Putamen (tissue), 1 donor: ENCODE data around the gene SEC24B.
A peak's percentile ranks its signal among the peaks of the same experiment; 100 is the strongest.
"Not testable (repeated sequence)": the region's sequence is repeated elsewhere in the genome, so short reads cannot be mapped to it uniquely, and the experiment has no call there.

ENCODE experiments used
- DNase-seq: peaks from one replicate; pipeline ENCODE4 v3.0.0-alpha.2; 2016; ENCODE audit warnings: low spot score

Gene SEC24B

DNA sequence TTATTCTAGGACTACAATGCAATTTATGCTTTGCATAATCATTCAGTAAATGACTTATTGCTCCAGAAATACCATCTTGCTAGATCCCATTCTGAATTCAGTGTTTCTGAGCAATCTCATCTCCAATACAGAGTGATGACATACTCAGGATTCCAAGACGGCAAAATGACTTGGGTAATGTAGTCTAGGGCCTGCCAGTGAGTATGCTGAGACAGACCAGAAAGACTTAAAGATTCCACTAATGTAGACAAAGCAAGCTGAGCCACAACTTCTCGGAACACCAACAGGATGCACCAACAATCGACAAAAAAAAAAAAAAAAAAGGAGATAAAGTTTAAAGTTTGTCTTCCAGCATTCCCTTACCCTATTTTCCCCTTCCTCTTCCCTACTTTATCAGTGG, 919 bp upstream of the SEC24B start:
- no peak for DNase-seq

DNA sequence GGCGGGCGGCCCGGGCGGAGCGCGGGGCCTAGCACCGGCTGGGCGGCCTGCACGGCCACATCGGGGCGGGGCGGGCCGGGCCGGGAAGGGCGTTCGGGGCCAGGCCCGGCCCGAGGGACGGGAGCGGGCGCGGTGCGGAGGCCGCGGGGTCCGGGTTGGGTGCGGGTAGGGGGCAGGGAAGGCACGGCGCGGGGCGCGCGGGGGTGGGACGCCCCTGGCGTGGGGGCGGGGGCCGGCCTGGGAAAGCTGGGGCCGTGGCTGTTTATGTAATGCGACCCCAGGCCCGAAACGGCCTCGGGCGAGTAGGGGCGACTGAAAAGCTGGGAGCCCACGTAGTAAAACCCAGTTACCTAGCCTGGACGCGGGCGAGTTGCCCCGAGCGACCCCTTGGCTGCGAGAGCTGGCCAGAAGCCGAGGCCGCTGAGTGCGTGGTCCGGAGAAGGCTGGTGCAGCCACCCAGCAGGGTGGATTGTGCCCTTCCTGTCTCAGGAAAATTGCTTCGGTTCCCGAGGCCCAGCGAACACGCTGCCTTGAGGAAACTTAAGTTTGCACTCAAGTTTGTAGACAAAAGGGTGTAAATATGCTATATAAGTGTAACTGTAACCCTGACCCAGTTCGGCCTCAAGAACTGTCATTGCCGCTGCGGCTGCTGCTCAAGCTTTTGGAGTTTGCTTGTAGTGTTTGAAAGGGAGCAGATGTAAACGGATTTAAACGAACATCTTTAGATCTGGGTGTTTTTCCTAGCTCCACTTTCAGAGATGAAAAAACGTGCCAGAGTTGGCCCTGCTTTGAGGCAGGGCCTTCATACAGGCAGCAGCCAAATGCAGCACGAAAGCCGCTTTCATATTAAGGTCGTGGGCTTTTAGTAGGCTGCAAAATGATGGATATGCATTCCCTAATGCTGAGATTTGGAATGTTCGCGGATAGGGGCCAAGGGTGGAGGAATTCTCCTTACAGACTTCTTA, 674 bp downstream of the SEC24B start:
- DNase-seq, result no peak

DNA sequence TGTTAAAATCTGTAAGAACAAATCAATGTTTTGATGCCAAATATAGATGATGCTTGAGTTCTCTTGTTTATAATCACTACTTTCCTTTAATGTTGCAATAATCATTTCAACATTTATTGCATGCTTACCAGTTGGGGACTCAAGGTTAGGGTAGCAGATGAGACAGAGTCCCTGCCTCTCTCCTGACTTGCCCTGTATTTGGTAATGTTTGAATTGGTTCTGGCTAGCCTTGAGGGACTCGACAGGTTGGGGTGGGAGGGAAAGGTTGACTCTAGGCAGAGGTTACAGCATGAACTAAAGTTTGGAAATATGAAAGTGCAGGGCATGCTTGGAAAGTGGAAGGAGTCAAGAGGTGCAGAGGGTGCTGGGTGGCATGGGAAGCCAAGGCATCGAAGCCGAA, 2.0 kb downstream of the SEC24B start:
- no peak for DNase-seq

DNA sequence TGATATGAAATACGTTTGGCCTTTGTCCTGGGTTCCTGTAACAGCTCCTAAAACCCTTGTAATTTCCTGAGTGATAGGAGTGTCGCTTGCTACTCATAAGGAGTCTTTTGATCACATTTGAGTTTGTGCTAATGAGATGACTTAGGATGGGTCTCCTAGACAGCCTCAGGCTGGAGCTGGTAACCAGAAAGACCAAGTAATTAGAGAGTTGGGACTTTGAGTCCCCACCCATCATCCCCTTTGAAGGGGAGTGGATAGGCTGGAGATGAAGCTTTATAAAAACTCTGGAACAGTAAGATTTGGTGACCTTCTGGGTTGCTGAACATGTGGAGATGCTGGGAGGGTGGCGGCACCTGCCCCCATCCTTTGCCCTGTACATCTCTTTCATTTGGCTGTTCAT, 2.9 kb downstream of the SEC24B start:
- DNase-seq, result no peak

DNA sequence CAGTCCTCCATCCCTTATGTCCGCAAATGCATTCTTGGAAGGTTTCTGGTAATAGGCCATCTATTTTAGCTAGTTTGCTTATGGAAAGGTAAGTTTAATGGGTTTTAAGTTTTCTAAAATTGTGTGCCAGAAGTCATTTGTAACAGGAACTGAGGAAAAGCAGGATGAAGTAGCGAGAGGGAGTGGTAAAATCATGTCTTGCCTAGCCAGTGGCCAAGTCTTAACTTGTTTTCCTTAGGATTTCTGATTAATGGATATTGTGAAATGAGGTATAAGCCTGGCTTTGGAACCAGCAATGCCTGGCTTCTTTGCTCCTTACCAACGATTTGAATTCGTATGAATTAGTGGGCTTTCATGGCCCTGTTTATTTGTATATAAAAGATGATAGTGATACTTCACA, 7.3 kb downstream of the SEC24B start:
- no peak for DNase-seq

DNA sequence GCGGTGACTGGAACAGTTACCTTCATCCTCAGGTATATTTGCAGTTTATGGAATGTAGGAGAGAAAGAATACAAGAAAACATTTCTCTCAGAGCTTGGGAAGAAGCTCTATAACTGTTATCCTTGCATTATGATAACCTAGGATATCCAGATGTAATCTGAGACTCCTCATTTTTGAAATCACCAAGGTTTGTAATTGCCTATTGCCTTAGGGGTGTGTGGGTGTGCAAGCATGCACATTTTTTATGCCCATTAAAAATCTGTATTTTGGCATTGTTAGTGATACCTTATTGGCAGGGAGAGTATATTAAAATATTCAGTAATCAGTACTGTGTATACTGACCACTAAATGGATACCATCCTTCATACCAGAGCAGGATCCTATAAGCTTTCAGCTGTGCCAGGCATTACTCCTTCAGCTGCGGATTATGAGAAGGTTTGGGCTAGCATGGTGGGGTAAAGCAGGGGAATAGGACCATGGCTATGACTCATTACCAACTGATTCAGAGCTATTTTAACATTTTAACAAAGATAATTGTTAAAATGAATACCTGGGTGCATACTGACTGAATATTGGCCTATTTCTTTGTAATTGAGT, 8.3 kb downstream of the SEC24B start:
- no peak for DNase-seq

DNA sequence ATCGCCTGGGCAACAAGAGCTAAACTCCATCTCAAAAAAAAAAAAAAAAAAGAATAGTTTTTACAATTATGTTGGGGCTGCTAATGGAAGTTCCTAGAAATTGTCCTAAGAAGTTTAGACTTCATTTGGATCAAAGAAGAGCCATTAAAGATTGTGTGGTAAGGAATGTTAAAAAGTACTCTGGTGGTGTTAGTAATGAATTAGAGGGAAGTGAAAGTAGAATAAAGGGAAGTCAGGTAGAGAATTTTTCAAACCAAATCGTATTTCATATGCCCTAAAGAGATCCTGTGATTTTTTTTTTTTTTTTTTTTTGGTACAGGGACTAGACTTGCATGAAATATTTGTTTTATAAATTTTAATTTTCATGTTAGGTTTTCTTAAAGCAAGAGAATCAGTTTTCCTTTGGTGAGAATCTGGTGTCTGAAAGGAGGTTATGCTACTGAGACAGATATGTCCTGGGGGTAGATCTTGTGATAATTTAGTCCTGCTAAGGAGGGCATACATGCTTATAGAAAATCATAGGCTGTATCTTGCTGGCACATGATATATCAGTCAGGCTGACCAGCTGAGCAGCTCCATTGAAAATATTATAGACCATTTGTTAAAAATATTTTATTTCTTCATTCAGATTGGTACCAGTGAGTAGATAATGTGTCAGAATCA, 10.7 kb downstream of the SEC24B start:
- no peak for DNase-seq

DNA sequence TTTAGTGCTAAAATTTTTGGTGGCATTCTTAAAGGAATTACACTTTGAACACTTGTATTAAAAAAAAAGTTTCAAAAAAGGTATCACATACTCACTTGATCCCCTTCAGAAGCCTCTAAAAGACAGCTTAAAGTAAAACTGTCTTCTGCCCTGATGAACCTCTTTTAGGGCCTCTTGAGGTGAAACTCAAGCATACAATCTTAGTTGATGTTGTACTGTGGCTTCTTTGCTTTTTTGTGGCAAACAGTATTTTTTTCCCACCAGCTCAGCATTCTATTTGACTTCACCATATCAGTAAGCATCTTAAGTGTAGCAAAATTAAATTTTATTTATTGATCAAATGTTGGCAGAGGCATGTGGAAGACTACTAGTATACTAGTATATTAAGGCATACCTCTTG, 13.7 kb downstream of the SEC24B start:
- DNase-seq, result no peak

DNA sequence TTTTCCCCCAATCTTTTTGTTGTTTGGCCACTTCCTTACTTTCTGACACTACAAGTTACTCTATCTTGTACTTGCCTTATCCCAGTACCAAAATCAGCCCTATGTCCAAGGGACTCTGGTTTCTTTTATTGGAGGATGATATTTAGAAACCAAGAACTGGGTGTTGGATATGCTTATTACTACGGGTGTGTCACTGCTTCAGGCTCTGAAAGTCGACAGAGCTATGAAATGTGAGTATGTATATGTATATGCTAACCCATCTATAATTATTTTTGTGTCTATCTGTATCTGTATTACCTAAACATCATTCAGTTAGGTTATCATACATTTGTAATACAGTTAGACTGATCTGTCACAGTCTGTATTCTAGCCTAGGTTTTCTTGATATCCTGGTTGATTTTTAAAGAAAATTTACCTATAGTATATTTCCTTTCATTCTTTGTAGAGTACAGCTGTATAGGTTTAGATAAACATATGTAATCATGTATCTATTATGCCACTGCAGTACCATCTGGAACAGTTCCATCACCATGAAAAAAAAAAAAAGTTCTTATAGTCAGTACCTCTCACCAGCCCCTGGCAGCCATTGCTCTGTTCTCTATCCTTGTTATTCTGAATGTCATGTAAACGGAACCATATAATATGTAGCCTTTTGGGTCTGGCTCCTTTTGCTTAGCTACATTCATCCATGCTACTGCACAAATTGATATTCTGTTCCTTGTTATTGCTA, 18.1 kb downstream of the SEC24B start:
- no peak for DNase-seq

DNA sequence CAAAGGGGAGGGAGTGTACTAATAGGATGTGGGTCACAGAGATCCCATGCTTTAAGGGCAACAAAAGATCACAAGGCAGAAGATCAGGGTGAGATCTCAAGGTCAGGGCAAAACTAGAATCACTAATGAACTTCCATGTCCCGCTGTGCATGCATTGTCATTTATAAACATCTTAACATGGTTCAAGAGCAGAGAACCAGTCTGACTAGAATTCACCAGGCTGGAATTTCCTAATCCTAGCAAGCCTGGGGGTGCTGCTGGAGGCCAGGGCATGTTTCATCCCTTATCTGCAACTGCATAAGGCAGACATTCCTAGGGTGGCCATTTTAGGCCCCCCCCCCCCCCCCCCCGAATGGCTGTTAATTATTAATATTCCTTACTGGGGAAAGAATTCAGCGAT, 19.5 kb downstream of the SEC24B start:
- not testable (repeated sequence) for DNase-seq

DNA sequence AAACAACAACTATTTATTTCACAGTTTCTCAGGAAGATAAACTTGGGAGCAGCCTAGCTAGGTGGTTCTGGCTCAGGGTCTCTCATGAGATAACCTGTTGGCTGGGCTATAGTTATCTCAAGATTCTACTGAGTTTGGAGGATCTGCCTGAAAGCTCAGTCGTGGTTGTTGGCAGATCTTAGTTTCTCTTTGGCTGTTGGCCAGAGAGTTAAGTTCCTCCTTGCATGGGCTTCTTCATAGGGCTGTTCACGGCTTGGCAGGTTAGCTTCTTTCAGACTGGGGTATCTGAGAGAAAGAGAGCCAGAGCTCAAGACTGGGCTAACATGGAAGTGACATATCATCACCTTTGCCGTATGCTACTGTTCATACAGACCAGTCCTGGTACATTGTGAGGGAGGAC, 28.7 kb downstream of the SEC24B start:
- no peak for DNase-seq

DNA sequence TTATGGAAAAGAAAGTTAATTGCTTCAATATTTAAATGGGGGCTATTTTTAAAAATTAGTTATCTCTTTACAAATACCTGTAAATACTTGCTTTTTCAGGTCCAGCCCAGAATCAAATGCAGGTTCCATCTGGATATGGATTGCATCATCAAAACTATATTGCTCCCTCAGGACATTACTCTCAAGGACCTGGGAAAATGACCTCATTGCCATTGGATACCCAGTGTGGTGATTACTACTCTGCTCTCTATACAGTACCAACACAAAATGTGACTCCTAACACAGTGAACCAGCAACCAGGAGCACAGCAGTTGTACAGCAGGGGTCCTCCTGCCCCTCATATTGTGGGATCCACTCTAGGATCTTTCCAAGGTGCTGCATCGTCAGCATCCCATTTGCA, 29.2 kb downstream of the SEC24B start:
- no peak for DNase-seq

DNA sequence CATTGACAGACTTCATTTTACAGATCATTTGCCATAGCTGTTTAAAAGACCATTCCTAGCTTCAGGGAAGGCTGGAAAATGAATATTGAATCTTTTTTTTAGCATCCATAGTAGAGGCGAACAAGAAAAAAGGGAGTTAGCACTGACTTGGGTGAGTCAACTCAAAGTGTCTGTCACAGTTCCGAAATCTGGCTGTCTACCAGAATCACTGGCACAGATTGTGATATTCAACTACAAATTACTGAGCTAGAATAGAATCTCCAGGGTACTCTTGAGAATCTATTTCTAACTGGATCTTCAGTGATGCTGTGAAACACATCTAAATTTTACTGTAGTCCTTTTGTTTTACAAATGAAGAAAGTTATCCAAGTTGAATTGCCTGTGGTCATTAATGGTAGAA, 31.5 kb downstream of the SEC24B start:
- peak; percentile 63 for DNase-seq

DNA sequence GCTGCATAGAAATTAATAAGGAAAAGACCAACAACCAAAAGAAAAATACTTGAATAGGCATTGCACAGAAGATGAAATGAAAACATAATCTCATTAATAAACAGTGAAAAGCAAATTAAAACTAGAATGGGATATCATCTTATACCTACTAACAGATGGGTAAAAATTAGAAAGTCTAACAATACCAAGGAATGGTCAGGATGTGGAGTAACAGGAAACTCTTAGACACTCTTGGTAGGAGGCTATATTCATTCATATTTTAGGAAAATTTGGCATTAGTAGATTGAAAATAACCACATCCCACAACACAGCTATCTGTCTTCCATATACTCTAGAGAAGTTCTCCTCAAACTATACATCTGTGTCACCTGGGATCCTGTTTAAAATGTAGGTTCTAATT, 36.3 kb downstream of the SEC24B start:
- DNase-seq, result no peak

DNA sequence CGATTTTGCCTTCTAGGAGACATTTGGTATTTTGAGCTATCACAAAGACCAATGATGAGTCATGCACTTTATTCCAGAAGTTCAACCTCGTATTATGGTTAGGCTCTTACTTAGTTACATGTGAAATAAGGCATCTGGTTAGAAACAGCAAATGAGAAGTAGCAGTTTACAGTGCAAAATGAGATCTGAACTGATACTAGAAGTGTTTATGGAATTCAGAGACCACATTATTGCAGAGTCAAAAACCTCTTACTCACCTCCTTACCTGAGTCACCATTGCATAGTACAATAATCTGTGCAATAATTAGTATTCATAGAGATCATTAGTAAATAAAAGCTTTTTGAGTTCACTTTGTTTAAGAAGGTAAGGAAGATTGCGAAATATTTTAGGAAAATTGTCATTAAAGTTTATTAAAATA, 38.7 kb downstream of the SEC24B start:
- no peak for DNase-seq

DNA sequence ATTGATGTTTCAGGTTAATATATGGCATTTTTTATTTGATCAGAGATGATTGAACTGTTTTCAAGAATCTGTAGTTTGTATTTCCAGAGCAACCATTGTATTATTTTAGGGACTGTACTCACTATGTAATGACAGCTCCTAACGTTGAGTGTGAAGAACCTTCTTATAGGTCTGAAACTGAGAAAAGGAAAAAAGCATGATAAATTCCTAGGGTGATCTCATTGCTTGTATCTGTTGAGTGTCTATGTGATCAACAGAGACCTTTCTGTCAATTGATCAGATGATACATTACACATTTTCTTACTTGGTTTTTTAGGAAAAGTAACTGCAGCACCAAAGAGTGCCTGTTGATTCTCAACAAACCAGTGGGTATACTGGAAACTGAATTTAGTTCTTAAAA, 40.2 kb downstream of the SEC24B start:
- no peak for DNase-seq

DNA sequence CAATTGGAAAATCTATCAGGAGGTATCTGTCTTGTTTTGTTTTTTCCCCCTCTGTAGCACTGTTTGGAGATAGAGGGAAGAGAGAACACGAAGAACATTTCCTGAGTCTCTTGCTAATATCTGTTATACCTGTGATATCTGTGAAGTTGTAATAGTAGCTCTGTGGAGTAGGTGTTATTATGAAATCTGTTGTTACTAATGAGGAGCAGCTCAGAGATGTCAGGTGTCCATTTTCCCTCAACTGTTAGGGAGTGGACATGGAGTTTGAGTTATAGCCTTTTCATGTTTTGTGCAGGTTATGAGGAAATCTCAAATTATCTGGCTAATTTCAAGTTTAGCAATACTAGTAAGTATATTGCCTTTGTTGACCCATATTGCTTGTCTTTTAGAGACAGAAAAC, 52.4 kb downstream of the SEC24B start:
- no peak for DNase-seq

DNA sequence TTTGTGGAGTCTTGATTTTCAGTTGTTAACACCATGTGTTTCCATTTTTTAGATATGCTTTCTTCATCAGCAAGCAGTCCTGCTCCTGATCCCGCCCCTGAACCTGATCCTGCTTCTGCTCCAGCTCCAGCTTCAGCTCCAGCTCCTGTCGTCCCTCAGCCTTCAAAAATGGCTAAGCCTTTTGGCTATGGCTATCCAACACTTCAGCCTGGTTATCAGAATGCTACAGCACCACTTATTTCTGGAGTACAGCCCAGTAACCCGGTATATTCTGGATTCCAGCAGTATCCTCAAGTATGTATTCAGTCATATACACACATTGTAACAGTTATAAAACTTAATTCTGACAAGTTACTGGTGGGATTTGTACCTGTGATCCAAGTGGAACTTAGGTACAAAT, 60.9 kb downstream of the SEC24B start:
- no peak for DNase-seq

DNA sequence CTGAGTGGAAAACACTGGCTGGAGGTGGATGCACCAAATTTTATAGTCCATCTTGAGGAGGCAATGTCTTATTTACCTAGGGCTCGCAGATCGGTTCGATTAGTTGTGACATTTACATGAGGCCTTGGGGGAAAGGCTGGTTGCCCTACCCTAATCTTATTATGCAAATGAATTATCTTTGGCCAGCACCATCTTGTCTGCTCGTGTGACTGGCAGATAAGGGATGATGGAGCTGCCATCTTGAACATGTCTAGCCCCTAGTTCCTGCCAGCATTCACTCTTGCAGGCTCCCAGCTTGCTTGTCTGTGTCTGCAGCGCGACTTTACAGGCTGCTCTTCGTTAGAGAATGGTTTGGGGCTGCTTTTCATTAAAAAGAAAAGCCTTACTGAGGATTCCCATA, 61.9 kb downstream of the SEC24B start:
- no peak for DNase-seq

DNA sequence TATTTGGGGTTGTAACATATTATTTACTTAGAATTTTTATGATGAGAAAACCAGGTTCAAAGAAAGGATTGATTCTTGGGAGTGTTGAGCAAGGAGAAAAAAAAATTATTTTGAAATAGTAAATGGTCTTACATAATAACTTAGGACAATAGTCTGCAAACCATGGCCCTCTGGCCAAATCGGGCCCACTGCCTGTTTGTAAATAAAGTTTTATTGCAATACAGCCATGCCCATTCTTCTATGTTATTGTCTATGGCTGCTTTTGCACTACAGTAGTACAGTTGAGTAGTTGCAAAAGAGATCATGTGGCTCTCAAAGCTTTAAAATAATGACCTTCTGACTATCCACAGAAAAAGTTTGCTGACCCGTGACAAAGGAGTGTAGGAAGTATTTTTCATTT, 63.3 kb downstream of the SEC24B start:
- DNase-seq, result no peak

DNA sequence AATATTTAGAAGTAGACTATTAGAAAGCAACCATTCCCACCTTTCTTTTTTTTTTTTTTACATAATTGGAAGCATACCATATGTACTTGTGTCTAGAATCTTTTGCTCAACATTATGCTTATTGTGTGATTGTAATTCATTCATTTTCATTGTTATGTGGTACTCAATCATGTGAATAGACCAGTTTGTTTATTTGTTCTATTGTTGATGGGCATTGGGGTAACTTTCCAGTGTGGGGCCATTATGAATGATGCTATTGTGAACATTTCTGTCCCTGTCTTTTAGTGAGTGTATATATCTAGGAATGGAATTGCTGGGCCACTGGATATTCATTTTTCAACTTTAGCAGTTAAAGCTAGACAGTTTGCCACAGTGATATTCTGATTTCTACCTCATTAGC, 63.9 kb downstream of the SEC24B start:
- peak; percentile 32 for DNase-seq

DNA sequence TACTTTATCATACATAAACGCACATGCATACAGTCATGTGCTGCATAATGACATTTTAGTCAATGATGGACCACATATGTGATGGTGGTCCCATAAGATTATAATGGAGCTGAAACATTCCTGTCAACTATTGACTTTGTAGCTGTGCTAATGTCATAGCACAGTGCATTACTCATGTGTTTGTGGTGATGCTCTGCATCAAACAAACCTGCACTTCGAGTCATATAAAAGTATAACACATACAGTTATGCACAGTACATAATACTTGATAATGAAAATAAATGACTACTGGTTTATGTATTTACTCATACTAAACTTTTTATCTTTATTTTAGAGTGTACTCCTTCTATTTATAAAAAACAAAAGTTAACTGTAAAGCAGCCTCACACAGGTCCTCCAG, 65.9 kb downstream of the SEC24B start:
- no peak for DNase-seq
